Subcutaneous adipose tissue (tissue), 4 donors: ENCODE results near the gene ELP5. TPM values are rescaled to one million over a fixed set of nuclear protein-coding genes. Genes with fewer than 3 reads are reported as not detected.

ENCODE experiments used
- total RNA-seq, 4 donors: library from RNA; depleted of rRNA; stranded (reverse); fragments of >200 nt; gene quantifications; one replicate each; pipeline ENCODE4 v1.1.0, GENCODE V29; 2016
- TF ChIP-seq, protein P1 (sequence below): fragments of 450-650 bp; IDR thresholded peaks from one replicate; pipeline ENCODE4 v1.5.1; 2016; ENCODE audit warnings: low read depth, mild to moderate bottlenecking, control low read depth, antibody characterized with exemption, moderate library complexity

The ELP5 gene
- total RNA-seq, 4 donors from 2014 or later: 20.7 to 43.4 (median 25.3) TPM

DNA sequence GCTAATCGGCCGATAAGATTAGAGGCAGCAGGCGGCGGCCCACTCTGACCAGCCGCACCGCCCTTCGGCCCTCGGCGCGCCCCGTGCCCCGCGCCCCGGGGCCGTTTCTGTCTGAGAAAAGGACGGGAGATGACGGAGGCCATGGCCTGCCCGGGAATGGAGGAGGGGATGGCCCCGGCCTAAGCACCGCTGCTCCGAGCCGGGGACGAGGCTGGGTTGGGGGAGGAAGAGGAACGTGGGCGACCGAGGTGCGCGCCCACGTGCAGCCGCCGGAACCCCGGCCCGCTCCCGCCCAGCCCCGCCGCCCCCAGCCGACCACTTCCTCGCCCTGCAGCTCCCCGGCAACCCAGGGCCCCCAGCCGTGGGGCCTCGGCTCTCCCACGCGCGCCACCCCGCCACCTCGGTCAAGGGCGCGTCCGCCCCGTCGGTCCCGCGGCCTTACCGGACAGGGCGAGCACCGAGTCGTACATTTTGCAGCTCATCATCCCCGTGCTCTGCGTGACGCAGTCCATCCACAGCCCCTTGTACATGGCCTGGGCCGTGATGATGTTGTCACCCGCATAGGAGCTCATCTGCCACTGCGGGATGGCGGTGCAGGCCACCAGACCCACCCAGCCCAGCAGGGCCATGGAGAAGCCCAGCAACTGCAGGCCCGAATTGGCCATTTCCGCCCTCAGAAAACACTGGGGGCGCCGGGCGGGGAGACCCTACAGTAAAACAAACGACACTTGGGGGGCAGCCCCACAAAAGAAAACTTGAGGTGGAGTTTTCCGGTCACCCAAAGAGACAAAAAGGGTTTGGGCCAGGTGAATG, 9.6 kb downstream of the ELP5 start:
- TF ChIP-seq, protein P1, sequence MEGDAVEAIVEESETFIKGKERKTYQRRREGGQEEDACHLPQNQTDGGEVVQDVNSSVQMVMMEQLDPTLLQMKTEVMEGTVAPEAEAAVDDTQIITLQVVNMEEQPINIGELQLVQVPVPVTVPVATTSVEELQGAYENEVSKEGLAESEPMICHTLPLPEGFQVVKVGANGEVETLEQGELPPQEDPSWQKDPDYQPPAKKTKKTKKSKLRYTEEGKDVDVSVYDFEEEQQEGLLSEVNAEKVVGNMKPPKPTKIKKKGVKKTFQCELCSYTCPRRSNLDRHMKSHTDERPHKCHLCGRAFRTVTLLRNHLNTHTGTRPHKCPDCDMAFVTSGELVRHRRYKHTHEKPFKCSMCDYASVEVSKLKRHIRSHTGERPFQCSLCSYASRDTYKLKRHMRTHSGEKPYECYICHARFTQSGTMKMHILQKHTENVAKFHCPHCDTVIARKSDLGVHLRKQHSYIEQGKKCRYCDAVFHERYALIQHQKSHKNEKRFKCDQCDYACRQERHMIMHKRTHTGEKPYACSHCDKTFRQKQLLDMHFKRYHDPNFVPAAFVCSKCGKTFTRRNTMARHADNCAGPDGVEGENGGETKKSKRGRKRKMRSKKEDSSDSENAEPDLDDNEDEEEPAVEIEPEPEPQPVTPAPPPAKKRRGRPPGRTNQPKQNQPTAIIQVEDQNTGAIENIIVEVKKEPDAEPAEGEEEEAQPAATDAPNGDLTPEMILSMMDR: no peak

DNA sequence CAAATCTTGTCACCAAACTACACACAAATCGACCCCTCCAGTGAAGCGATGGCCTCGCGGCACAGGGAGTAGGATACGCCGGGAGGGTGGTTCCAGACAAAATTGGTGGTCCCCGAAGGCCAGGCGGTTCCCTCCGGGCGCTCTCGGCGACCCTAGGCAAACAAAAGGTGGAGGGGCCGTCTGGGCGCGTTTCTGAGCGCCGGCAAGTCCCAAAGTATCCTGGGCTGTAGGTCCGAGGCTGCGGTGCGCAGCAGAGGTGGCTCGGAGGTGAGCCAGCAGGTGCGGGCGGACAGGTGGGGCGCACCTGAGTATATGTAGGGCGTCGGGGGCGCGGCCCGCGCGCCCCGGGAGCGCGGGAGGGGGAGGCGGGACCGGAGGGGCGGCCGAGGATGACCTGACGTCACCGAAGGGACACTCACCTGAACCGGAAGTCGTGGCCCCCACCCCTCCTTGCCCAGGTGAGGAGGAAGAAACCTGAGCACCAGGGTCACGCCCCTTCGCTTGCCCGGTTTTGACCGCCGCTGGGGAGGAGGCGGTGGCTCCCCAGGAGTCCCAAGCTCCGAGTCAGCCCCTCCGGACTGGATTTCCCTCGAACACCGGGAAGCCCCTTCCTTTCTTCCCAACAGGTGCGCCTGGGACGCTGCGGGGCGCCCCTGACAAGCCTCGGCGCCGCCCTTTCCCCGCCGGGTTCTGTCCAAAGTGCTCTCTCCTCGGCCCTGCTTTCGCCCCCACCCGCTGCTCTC, 10.3 kb downstream of the ELP5 start, which contains the start of gene CLDN7:
CLDN7 (minus strand) TSS at position 287 of the 743 bp plus-strand sequence. CDS start 435 bp downstream, outside the sequence.
- TF ChIP-seq, protein P1: no peak

DNA sequence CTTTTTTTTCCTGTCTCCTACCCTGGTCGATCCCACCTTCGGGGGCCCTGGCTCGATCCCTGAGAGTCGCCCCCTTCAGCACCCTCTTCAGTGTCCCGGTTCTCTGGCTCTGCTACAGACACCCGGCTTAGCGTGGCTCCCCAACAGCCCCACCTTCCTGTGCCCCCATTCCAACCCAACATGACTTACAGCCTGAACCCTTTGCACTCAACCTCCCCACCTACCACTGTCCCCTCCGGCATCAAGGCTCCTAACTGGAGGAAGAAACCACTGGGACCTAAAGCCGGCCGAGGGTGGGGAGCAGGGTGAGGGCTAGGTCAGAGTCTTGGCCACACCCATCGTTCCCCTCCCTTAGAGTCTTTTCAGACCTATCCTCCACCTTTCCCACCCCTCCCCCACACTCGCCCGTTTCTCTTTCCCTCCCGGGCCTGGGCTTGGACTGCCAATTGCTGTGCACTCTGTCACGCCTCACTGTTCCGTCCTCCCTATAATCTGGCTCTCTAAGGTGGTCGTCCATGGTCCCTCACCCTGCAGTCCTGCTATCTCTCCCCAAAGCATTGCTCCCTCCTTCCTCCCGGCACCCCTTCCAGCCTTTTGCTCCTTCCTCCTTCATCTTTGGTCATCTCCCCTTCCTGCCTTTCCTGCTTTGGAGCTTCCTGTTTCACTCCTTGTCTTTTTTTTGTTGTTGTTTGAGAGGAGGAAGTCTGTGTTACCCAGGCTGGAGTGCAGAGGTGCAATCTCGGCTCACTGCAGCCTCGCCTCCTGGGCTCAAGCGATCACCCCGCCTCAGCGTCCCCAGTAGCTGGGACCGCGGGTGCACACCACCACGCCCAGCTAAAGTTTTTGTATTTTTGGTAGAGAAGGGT, 11.2 kb downstream of the ELP5 start:
- TF ChIP-seq, protein P1: no peak

DNA sequence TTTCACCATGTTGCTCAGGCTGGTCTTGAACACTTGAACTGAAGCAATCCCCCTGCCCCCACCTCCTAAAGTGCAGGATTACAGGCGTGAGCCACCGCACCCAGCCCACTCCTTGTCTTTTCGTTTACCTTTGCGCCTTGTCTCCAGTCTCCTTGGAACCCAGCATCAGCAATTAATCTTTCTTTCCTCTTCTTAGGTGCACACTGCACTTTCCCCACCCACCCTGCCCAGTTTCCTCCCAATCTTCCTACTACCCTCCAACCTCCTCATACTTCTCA, 11.7 kb downstream of the ELP5 start:
- TF ChIP-seq, protein P1: no peak

DNA sequence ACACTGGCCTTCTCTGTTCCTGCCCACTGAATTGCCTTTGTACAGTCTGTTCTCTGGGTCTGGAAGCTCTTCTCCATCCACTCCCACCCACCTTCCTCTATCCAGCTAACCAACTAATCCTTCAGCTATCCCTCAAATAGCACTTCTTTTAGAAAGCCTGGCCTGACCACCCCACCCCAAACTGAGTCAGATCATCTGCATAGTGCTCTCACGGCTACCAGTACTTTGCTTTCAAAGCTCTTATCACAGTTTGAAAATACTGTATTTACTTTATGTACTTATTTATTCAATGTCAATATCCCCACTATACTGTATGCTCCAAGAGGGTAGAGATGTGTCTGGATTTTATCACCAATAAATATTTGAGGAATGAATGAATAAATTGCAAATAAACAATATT, 14.8 kb downstream of the ELP5 start:
- TF ChIP-seq, protein P1: no peak

DNA sequence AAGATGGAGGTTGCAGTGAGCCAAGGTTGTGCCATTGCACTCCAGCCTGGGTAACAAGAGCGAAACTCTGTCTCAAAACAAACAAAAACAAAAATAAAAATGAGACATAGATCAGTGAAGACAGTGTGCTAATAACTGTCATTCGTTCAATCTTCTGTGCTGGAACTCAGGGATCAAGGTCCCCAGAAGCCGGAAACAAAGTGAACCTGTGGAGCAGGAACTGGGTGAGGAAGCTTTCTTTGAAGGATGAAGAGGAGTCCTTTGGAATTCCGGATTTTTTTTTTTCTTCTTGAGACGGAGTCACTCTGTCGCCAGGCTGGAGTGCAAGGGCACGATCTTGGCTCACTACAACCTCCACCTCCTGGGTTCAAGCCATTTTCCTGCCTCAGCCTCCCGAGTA, 27.4 kb downstream of the ELP5 start:
- TF ChIP-seq, protein P1: no peak
